ENCODE results near the gene KCNK13. TPM values are rescaled to one million over a fixed set of nuclear protein-coding genes. Genes with fewer than 3 reads are reported as not detected.

Gene KCNK13
- total RNA-seq, 1 donor from 2014 or later = 1.0 TPM

- no peak for DNase-seq
Observed at GRCh38 chr14:90132821-90133570, 71.2 kb downstream of the KCNK13 start.

DNA sequence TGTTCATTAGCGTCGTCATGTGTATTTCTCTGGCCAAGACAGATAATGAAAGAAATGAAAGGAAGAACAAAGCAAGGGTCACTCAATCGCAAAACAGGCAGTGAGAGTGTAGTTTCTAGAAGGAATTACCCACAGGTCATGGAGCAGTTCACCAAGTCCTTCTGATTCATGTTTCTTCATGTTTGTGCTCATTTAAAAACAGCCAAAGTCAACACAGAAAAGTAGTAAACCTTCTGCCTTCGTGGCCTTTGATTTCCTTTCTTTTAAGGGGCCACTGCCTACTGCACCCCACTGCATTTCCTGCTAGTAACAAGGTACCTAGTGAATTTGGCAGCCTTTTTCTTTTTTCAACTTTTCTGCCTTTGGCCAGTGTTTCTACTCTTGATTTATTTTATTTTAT lies 75.1 kb downstream of the KCNK13 start:
- DNase-seq = no peak

GRCh38 chr14:90137807-90138206 lies 76.0 kb downstream of the KCNK13 start:
- DNase-seq = no peak

DNA sequence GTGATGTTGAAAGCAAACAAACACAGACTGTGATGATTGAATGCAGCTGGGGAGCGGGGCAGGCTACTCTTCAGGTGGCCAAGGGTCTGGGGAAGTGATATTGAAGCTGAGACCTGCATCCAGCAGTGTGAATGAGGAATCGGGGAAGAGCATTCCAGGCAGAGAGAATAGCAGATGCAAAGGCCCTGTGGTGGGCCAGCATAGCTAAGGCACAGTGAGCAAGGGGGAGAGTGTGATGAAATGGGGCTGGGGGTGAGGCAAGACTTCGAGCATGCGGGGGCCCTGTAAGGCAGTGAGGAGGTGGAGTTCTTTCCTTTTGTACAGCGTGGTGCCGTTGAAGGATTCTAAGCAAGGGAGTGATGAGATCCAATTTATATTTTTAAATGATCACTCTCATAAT lies 77.4 kb downstream of the KCNK13 start:
- DNase-seq = no peak

GRCh38 chr14:90140298-90140955 lies 78.6 kb downstream of the KCNK13 start:
- no peak for DNase-seq

- DNase-seq = no peak
Observed at GRCh38 chr14:90140956-90141316, 79.1 kb downstream of the KCNK13 start.

DNA sequence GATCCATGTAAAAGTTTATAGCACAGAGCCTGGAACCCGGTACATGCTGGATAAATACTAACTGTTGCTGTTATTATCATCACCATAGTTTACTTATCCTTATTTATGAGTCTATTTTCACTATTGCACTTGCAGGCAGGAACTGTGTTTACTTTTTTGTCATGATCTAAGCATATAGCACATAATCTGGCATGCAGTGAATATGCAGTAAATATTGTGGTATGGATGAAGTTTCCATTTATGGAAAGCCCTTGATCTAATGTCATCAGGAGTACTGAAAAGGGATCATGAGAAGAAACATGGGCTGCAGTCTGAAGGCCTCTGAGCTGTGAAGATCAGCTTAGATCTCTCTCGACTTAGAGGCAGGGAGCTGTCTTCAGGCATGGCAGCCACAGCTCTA lies 91.6 kb downstream of the KCNK13 start:
- DNase-seq = no peak

GRCh38 chr14:90154110-90154509 lies 92.3 kb downstream of the KCNK13 start:
- DNase-seq = no peak

DNA sequence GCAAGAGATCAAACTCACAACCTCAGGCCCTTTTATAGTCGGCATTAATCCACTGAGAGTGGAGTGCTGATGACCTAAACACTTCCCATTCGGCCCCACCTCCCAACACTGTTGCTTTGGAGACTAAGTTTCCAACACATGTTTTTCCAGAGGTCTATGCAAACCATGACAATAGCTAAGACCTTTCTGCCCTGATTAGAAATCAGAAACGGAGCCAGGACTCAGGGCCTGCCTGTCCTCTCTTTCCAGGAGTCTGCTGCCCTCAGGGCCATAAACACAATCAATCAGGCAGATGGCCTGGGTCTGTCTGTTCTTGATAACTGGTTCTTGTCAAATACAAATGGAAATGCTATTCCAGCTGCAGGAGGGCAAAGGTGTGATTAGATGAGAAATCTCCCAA lies 97.4 kb downstream of the KCNK13 start:
- peak; percentile 3 for DNase-seq

DNA sequence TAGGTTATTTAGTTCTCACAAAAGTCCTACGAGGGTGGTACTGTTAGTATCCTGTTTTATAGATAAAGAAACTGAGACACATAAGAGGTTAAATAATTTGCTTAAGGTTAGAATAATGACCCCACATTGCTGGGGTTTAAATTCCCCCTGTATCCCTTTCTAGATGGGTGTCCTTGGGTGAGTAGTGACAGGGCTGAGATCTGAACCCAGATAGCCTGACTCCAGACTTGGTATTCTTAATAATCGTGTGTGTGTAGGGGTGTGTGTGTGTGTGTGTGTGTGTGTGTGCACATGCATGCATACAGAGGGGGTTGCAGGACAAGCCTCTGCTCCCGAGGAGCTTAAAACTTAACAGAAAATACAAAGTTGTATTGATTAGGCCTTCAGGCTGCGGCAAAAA lies 97.9 kb downstream of the KCNK13 start:
- no peak for DNase-seq

DNA sequence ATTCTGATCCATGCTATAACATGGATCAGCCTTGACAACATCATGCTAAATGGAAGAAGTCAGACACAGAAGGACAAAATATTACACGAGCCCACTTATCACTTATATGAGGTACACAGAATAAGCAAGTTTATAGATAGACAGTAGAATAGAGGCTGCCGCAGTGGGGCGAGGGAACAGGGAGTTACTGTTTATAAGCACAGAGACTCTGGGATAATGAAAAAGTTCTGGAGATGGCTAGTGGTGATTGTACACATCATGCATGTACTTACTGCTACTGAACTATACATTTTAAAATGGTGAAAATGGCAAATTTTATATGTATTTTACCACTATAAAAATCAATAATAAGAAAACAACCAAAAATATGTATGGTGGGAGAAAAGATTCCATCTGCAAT lies 99.3 kb downstream of the KCNK13 start:
- DNase-seq = no peak

- no peak for DNase-seq
Observed at GRCh38 chr14:90168425-90169105, 106.8 kb downstream of the KCNK13 start.

- no peak for DNase-seq
Observed at GRCh38 chr14:90175631-90176030, 113.8 kb downstream of the KCNK13 start.

- no peak for DNase-seq
Observed at GRCh38 chr14:90177539-90178189, 115.9 kb downstream of the KCNK13 start.

GRCh38 chr14:90179357-90179756 lies 117.6 kb downstream of the KCNK13 start:
- DNase-seq = no peak

GRCh38 chr14:90179809-90180779 lies 118.3 kb downstream of the KCNK13 start:
- DNase-seq = no peak

DNA sequence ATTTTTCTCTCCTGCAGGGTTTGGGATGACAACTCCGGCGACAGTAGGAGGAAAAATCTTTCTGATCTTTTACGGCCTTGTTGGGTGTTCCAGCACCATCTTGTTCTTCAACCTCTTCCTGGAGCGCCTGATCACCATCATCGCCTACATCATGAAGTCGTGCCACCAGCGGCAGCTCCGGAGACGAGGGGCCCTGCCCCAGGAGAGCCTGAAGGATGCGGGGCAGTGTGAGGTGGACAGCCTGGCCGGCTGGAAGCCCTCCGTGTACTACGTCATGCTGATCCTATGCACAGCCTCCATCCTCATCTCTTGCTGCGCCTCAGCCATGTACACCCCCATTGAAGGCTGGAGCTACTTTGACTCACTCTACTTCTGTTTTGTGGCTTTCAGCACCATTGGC lies 122.3 kb downstream of the KCNK13 start:
- no peak for DNase-seq

DNA sequence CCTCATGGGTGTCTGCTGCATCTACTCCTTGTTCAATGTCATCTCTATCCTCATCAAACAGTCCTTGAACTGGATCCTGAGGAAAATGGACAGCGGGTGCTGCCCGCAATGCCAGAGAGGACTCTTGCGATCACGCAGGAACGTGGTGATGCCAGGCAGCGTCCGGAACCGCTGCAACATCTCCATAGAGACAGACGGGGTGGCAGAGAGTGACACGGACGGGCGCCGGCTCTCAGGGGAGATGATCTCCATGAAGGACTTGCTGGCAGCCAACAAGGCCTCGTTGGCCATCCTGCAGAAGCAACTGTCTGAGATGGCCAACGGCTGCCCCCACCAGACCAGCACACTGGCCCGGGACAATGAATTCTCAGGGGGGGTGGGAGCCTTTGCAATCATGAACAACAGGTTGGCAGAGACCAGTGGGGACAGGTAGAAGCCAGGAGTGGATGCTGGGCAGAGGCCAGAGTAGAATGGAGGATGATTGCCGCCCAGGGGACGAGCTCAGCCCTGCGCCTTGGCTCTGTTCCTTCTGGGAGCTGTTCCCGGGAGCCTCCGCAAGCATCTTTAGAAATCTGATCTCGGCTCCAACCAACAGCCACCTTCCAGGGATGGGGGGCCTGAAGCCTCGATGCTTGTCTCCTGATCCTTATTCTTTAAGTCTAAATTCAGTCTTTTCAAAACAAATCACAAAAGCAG lies 122.9 kb downstream of the KCNK13 start:
- no peak for DNase-seq

DNA sequence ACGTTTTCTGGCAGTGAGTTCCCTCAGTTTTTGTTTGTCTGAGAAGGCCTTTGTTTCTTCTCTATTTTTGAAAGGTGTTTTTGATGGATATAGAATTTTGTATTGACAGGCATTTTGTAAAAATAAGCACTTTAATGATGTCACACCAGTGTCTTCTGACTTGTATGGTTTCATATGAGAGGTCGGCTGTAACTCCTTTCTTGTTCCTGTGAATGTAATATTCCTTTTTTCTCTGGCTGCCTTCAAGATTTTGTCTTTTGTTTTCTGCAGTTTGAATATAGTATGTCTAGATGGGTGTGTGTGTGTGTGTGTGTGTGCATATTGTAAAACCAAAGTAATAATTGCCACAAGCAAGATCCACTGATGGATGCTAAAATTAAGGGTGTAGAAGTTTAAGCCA lies 126.8 kb downstream of the KCNK13 start:
- DNase-seq = no peak

DNA sequence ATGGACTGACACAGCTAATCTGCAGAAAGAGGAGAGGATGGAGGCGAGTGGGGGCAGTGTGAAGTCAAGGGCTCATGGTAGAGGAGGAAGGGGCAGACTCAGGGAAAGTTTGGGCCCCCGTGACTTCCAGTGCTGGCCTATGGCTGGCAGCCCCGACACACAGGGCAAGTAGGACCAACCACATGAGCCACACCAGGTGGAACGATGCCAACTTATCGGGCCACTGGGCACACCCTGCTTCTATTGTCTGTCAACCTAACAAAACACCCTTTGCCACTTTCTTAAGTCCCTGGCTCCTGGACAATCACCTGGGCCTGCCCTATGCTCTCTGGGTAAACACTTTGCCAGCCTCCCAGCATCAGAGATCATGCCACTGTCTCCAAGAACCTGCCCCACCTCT lies 129.4 kb downstream of the KCNK13 start:
- DNase-seq = no peak

- DNase-seq = no peak
Observed at GRCh38 chr14:90191585-90191984, 129.8 kb downstream of the KCNK13 start.

All from tongue (tissue), 2 donors.